NCI-H524 treated with DMSO at 0.1 percent for 48 hours (cell line): Measurements from ENCODE around the gene CSHL1.
"Not testable (repeated sequence)": the region's sequence is repeated elsewhere in the genome, so short reads cannot be mapped to it uniquely, and the experiment has no call there.

Experiments used
- DNase-seq: peaks from one replicate; lab custom pipeline; 2025; lab: John Stamatoyannopoulos, UW

CSHL1 gene

DNA sequence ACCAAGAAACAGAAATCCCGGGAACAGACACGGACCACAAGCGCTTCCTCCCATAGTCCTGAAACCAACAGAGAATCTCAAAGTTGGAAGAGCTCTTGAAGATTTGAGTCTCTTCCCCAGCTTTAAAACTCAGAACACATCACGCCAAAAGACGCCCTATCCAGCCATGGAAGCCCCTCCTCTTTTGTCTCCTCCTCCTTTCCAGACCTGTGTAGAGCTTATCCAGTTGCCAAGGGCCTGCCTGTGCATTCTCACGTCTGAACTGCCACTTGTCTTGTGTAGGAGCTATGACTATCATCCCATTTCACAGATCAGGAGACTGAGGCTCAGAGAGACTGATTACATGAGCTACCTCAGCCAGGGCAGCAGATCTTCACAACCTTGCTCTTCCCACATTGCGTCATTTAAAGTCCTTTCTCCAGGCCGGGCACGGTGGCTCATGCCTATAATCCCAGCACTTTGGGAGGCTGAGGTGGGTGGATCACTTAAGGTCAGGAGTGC, 28.4 kb downstream of the CSHL1 start:
- not testable (repeated sequence) for DNase-seq

DNA sequence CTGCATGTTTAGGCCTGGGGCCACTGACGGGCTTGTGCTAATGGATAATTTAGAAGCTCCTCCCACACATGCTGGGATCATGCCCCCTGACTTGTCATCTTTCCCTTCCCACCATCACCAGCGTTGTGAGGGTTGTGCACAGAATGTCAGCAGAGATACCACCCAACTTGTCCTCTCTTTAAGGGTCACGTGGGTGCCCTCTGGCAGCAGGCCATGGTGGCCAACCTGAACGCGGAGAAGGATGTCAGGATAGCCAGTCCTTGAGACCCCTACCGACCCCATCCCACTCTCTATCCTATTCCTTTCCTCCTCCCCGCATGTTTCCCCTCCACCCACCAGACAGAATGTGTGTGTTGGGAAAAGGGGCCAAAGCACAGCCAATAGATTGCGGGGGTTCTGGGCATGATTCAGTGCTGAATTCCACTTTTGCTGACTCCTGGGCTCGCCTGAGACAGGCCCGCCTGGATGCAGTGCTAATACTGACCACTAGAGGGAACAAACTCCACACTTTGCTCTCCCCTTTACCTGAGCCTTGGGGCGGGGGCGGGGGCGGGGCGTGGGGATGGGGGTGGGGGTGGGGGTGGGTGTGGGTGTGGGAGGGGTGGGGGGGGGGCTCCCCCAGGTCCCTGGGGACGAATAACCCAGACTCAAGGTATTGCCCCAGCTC, 29.0 kb downstream of the CSHL1 start, which contains the start of gene GH2:
TSS of gene GH2 (minus strand) at position 10 of the 667 bp plus-strand sequence. CDS start 143 bp downstream, outside the sequence.
- no peak for DNase-seq

DNA sequence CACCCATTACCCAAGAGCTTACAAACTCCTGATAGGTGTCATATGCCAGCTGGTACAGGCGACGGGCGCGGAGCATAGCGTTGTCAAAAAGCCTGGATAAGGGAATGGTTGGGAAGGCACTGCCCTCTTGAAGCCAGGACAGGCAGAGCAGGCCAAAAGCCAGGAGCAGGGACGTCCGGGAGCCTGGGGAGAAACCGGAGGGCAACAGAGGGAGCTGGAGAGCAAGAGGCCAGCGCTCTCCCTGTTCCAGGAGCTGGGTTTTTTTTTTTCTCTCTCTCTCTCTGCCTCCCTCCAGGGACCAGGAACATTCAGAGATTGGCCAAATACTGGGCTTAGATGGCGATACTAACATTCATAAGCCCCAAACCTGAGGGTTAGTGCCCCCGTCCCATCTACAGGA, 29.7 kb downstream of the CSHL1 start:
- DNase-seq, result not testable (repeated sequence)

DNA sequence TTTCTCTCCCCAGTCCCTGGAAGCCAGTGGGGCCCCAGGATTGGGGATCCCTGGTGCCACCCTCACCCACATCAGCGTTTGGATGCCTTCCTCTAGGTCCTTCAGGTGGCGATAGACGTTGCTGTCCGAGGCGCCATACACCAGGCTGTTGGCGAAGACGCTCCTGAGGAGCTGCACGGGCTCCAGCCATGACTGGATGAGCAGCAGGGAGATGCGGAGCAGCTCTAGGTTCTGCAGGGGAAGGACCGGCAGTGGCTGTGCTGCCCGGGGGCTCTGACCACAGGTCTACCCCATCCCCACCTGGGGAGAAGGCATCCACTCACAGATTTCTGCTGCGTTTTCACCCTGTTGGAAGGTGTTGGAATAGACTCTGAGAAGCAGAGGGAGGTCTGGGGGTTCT, 30.4 kb downstream of the CSHL1 start:
- no peak for DNase-seq

DNA sequence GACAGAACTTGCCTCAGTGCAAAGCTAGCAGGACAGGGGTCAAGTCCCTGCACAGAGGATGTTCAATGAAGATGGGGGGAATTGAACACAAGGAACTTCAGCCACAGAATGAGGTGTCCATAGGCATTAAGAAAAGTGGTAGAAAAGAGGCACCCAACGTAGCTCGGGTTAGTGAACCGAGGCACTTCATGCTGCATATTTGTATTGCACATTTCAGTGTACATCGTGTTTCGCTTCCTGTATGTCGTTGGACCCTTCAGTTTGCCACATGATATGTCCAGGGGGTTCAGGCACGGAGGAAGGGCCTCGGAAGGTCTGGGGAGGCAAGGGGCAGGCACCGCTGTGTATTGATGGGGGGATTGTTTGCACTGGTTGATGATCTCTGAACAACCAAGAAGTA, 32.6 kb downstream of the CSHL1 start:
- DNase-seq, result not testable (repeated sequence)

DNA sequence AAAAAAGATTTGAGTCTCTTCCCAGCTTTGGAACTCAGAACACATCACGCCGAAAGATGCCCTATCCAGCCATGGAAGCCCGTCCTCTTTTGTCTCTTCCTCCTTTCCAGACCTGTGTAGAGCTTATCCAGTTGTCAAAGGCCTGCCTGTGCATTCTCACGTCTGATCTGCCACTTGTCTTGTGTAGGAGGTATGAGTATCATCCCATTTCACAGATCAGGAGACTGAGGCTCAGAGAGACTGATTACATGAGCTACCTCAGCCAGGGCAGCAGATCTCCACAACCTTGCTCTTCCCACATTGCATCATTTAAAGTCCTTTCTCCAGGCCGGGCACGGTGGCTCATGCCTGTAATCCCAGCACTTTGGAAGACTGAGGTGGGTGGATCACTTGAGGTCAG, 36.4 kb downstream of the CSHL1 start:
- not testable (repeated sequence) for DNase-seq

DNA sequence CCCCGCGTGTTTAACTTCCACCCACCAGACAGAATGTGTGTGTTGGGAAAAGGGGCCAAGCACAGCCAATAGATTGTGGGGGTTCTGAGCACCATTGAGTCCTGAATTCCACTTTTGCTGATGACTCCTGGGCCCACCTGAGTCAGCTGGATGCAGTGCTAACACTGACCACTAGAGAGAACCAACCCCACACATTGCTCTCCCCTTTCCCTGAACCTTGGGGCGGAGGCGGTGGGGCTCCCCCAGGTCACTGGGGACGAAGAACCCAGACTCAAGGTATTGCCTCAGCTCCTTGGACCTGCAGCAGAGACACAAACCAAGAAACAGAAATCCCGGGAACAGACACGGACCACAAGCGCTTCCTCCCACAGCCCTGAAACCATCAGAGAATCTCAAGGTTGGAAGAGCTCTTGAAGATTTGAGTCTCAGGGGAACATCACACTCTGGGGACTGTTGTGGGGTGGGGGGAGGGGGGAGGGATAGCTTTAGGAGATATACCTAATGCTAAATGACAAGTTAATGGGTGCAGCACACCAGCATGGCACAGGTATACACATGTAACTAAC, 36.9 kb downstream of the CSHL1 start:
- DNase-seq, result not testable (repeated sequence)

DNA sequence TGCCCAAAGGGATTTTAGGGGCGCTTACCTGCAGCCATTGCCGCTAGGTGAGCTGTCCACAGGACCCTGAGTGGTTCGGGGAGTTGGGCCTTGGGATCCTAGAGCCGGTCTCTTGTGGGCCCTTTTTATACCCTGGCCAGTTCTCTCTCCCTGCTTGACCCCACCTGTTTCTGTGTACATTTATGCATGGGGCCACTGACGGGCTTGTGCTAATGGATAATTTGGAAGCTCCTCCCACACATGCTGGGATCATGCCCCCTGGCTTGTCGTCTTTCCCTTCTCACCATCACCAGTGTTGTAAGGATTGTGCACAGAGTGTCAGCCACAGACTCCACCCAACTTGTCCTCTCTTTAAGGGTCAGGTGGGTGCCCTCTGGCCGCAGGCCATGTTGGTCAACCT, 37.5 kb downstream of the CSHL1 start, which contains the start of gene CSH2:
TSS of gene CSH2 (minus strand) at position 101 of the 400 bp plus-strand sequence. CDS start at position 38, 63 bp downstream.
- not testable (repeated sequence) for DNase-seq

DNA sequence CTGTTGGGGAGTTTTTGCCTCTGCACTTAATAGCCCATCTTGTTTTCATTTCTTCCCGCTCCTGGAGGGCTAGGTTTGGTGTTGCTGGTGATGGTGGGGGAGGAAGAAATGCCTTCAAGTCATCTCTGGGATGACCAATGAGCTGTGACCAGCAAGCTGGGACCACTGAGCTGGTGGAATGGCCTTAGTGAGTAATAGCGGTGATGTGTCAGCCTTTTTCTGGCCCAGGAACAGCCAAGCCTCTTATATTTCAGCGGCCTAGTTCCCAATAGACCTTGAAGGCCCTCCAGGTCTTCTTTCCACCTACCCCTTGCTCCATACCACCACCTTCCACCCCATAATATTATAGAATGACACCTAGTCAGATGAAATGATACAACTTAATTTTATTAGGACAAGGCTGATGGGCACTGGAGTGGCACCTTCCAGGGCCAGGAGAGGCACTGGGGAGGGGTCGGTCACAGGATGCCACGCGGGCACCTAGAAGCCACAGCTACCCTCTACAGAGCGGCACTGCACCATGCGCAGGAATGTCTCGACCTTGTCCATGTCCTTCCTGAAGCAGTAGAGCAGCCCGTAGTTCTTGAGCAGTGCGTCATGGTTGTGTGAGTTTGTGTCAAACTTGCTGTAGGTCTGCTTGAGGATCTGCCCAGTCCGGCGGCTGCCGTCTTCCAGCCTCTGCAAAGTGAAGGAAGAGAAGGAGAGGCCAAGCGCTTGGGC, 39.3 kb downstream of the CSHL1 start:
- not testable (repeated sequence) for DNase-seq

DNA sequence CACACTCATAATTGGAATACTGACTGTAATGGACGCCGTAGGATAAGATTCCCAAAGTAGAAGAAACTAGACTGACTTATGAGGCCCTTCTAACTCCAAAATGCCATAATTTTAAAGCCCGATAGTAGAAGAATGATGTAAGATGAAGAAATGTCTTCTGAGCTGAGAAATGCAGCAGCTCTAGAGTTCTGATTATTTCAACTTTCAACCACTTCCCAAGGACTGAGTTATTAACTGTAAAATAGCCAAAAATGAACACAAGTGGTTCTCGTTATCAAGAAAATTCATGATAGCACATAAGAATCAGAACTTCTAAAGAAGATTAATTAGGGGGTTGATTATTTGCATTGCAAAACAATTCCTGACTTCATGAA, 40.8 kb downstream of the CSHL1 start:
- DNase-seq, result not testable (repeated sequence)

DNA sequence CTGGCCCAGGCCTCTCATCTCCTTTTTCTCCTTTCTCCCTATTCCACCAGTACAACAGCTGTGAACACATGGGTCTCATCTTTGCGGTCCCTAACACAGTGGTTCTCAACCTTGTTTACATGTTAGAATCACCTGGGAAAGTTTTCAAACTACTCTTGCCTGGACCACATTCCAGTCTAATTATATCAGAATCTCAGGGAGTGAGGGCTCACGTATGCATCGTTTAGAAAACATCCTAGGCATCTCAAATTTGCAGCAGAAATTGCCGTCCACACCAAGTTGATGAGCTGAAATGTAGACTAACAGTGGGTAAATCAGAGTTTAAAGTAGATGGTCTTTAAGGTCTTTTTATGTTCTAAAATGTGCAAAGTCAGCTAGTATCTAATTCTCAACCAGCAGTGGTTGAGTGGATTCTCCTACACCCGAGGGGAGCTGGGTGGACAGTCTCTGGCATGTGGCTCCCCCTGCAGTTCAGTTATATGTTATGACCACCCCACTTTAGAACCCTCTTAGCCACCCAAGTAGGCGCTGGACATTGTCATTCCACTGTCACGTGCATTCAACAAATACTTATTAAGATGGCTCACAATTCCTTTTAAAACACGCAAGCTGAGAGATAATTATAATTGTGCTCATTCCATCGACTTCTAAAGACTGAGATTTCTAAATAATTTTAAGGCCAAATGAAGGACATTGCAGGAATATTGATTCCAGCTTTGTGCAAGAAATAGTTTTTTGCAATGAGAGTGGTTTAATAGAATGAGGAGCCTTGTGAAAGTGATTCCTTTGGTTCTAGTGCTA, 41.4 kb downstream of the CSHL1 start:
- DNase-seq, result not testable (repeated sequence)

DNA sequence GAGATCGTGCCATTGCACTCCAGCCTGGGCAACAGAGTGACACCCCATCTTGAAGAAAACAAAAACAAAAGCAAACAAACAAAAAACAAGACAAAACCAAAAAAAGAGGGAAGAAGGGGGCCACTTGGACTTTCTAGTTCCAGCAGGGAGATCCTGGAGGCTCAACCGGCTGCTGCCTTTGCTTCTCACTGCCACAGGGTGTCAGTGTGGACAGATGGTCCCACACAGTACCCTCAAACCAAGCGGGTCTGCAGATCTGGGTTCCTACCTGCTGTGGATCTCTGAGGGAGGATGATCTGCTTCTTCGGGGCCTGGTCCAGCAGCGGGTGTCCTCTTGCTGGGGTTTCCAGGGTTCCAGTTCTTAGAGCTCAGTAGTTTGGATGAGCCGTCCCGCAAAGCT, 44.4 kb downstream of the CSHL1 start:
- not testable (repeated sequence) for DNase-seq
